Type B pancreatic cell (in vitro differentiated cells): ENCODE measurements around the gene ANXA6. TPM values are rescaled to one million over a fixed set of nuclear protein-coding genes. Genes with fewer than 3 reads are reported as not detected.

Experiments
- DNase-seq: peaks from one replicate; pipeline ENCODE4 v3.0.0; 2021; ENCODE audit warnings: mixed read lengths; ENCODE audit not compliant: unreplicated experiment; ENCODE audit errors: extremely low spot score
- H3K27ac Mint-ChIP-seq: 2 replicates; pipeline ENCODE4 v1.8.0; 2021; ENCODE audit warnings: mild to moderate bottlenecking, mixed read lengths
- H3K27me3 Mint-ChIP-seq: 2 replicates; pipeline ENCODE4 v1.8.0; 2021; ENCODE audit warnings: mixed read lengths
- H3K36me3 Mint-ChIP-seq: 2 replicates; pipeline ENCODE4 v1.8.0; 2021; ENCODE audit warnings: mixed read lengths
- H3K4me1 Mint-ChIP-seq: one replicate; pipeline ENCODE4 v1.8.0; 2021; ENCODE audit warnings: mixed read lengths; ENCODE audit not compliant: unreplicated experiment
- H3K4me3 Mint-ChIP-seq: 2 replicates; pipeline ENCODE4 v1.8.0; 2021; ENCODE audit warnings: mild to moderate bottlenecking, mixed read lengths
- H3K9me3 Mint-ChIP-seq: 2 replicates; pipeline ENCODE4 v1.8.0; 2021; ENCODE audit warnings: mixed read lengths
- total RNA-seq: library from RNA; stranded (reverse); gene quantifications from 2 replicates; pipeline ENCODE4 v1.2.1, GENCODE V29; 2021; ENCODE audit warnings: low replicate concordance
- TF ChIP-seq, protein P1 (sequence below): fragments of 200-600 bp; sonication (generic); conservative IDR thresholded peaks from 2 replicates; pipeline ENCODE4 v1.5.0; 2021; ENCODE audit warnings: antibody characterized with exemption, mild to moderate bottlenecking

ANXA6 gene
- total RNA-seq, 1 donor from 2014 or later, result 200 TPM

- Mint-ChIP-seq H3K9me3 (no peaks in the 10 kb centered on the region), H3K27me3 (no peaks in the 10 kb centered on the region), H3K4me3 (no peak overlapping the region), H3K4me1 (no peaks in the 10 kb centered on the region), H3K36me3 (peaks cover 13% of the 10 kb centered on the region), H3K27ac (no peak overlapping the region)
- no peak for DNase-seq
- TF ChIP-seq, protein P1, sequence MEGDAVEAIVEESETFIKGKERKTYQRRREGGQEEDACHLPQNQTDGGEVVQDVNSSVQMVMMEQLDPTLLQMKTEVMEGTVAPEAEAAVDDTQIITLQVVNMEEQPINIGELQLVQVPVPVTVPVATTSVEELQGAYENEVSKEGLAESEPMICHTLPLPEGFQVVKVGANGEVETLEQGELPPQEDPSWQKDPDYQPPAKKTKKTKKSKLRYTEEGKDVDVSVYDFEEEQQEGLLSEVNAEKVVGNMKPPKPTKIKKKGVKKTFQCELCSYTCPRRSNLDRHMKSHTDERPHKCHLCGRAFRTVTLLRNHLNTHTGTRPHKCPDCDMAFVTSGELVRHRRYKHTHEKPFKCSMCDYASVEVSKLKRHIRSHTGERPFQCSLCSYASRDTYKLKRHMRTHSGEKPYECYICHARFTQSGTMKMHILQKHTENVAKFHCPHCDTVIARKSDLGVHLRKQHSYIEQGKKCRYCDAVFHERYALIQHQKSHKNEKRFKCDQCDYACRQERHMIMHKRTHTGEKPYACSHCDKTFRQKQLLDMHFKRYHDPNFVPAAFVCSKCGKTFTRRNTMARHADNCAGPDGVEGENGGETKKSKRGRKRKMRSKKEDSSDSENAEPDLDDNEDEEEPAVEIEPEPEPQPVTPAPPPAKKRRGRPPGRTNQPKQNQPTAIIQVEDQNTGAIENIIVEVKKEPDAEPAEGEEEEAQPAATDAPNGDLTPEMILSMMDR, result no peak
These were observed 49.6 kb downstream of the ANXA6 start for GRCh38 chr5:151107738-151108520.

GRCh38 chr5:151107084-151107483 lies 50.5 kb downstream of the ANXA6 start:
- Mint-ChIP-seq H3K27me3 (no peaks in the 10 kb centered on the region), H3K36me3 (peaks cover 13% of the 10 kb centered on the region), H3K4me3 (no peak overlapping the region)

DNA sequence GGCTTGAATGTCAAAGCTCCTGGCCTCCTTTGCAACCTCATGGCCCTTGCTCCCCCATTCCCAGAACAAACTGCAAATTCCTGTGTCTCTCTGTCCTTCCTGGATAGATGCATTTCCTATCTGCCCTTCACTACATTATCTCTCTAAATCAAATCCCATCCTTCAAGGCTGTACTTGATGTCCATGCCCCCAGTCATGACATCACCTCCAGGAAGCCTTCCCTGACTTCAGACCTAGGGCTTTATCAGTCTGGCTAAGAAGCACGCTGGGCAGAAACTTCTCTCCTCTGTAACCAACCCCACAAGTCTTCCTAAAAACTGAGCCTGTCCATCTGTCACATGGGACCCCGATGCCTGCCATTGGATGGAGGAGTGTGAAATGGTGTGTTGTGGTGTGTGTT lies 51.1 kb downstream of the ANXA6 start:
- H3K9me3 Mint-ChIP-seq, result no peaks in the 10 kb centered on the region
- H3K4me3 Mint-ChIP-seq, result no peak overlapping the region
- H3K36me3 Mint-ChIP-seq, result peaks cover 13% of the 10 kb centered on the region
- TF ChIP-seq, protein P1, result no peak
- H3K27ac Mint-ChIP-seq, result no peak overlapping the region
- no peak for DNase-seq
- no peaks in the 10 kb centered on the region for H3K4me1 Mint-ChIP-seq
- H3K27me3 Mint-ChIP-seq, result no peaks in the 10 kb centered on the region

More at GRCh38 chr5:151107084-151107483, 50.5 kb downstream of the ANXA6 start:
- Mint-ChIP-seq H3K27ac (no peak overlapping the region), H3K4me1 (no peaks in the 10 kb centered on the region), H3K9me3 (no peaks in the 10 kb centered on the region)
- no peak for DNase-seq
- TF ChIP-seq, protein P1, result no peak

- H3K4me1 Mint-ChIP-seq, result no peaks in the 10 kb centered on the region
- no peaks in the 10 kb centered on the region for H3K27me3 Mint-ChIP-seq
- DNase-seq, result no peak
- TF ChIP-seq, protein P1, result no peak
- H3K27ac Mint-ChIP-seq, result no peak overlapping the region
- H3K9me3 Mint-ChIP-seq, result no peaks in the 10 kb centered on the region
- H3K4me3 Mint-ChIP-seq, result no peak overlapping the region
- peaks cover 13% of the 10 kb centered on the region for H3K36me3 Mint-ChIP-seq
These were observed 51.5 kb downstream of the ANXA6 start for GRCh38 chr5:151106043-151106442.

DNA sequence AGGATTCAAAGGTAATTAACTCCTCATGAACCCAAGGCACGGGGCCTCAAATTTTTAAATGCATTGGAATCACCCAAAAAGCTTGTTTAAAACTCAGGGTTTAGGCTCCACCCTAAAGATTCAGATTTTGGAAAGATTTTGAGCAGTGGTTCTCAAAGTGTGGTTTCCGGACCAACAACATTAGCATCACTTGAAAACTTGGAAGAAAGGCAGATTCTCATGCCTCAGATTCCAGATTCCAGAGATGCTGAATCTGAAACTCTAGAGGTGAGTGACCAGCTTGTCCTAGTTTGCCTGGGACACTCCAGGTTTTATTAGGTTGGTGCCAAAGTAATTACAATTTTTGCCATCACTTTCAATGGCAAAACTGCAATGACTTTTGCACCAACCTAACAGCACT lies 52.0 kb downstream of the ANXA6 start:
- H3K36me3 Mint-ChIP-seq, result peaks cover 13% of the 10 kb centered on the region
- no peak overlapping the region for H3K4me3 Mint-ChIP-seq
- DNase-seq, result no peak
- H3K9me3 Mint-ChIP-seq, result no peaks in the 10 kb centered on the region
- TF ChIP-seq, protein P1, result no peak
- H3K27ac Mint-ChIP-seq, result no peak overlapping the region
- H3K4me1 Mint-ChIP-seq, result peaks cover 2% of the 10 kb centered on the region
- no peaks in the 10 kb centered on the region for H3K27me3 Mint-ChIP-seq
